Activated naive CD4-positive, alpha-beta T cell treated with anti-CD3 and anti-CD28 coated beads, Interleukin-2, amount 10 ng/mL, durations not matched to agents 7 days and 5 days (primary cell): ENCODE results near the gene NIT1.

Experiments
- CTCF ChIA-PET: fragments of 350-600 bp; sonication (Branson Sonifier 250); formaldehyde crosslinking; loops from one replicate; lab custom pipeline; 2021; ENCODE audit warnings: antibody characterized with exemption; lab: Charles Lee
- DNase-seq: peaks from one replicate; pipeline ENCODE4 v3.0.0-alpha.2; 2020
- H3K27ac Mint-ChIP-seq: one replicate; pipeline ENCODE4 v1.8.0; 2021; ENCODE audit warnings: mild to moderate bottlenecking, moderate library complexity, mixed read lengths
- H3K27me3 Mint-ChIP-seq: one replicate; pipeline ENCODE4 v1.8.0; 2021; ENCODE audit warnings: mild to moderate bottlenecking, mixed read lengths
- H3K36me3 Mint-ChIP-seq: one replicate; pipeline ENCODE4 v1.8.0; 2021; ENCODE audit warnings: mixed read lengths
- H3K4me1 Mint-ChIP-seq: one replicate; pipeline ENCODE4 v1.8.0; 2021; ENCODE audit warnings: mixed read lengths
- H3K4me3 Mint-ChIP-seq: one replicate; pipeline ENCODE4 v1.8.0; 2021; ENCODE audit warnings: mild to moderate bottlenecking, moderate library complexity, mixed read lengths
- H3K9me3 Mint-ChIP-seq: one replicate; pipeline ENCODE4 v1.8.0; 2021; ENCODE audit warnings: mixed read lengths

NIT1 gene

DNA sequence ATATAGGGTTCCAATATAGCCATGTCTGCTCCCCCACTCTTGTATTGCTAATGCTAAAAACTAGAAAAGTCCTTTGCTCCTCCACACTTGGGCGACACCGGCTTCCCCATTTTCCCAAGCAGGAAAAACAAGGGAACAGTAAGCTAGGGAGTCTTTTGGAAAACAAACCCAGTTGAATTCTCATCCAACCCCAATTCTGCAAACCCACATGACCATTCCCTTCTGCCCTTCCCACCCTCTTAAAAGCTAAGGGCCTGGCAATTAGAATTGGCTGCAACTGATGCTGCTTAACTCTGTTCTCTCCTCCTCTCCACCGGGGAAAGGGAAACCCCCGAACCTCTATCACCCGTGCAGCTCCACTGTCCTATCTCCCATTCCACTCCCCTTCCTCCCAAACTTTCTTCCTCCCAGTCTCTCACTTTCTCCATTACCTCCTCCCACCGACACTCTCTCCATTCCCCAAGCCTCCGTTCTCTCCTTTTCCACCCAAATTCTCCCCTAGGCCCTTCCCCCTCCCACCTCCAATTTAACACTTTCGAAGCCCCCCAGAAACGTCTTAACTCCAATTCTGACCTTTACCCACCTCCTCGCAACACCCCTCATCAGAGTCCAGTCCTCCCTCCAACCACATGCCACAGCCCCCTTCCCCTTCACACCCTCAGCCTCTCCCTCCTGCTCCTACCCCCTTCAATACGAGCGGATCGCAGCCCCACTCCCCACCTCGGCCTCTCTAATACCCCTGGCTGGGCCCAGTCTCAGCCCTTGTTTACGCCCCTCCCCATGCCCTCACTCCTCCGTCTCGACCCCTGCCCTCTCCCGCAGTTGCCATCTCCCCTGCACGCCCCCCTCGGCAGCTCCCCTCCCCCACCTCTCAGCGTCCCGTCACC is 13.9 kb downstream of the NIT1 start:
- Mint-ChIP-seq H3K4me3 (no peak overlapping the region), H3K27ac (peak overlapping the region; percentile 86), H3K4me1 (peaks cover 59% of the 10 kb centered on the region), H3K27me3 (no peaks in the 10 kb centered on the region), H3K36me3 (peaks cover 37% of the 10 kb centered on the region), H3K9me3 (no peaks in the 10 kb centered on the region)
- no peak for DNase-seq
- CTCF ChIA-PET = interaction anchor here (0.8 to 1.4 kb wide), 5 partner anchors 14 to 134 kb away, joined by 3 to 4 read pairs (median 4); partner anchors contain the start of genes ARHGAP30, NIT1 and PFDN2

DNA sequence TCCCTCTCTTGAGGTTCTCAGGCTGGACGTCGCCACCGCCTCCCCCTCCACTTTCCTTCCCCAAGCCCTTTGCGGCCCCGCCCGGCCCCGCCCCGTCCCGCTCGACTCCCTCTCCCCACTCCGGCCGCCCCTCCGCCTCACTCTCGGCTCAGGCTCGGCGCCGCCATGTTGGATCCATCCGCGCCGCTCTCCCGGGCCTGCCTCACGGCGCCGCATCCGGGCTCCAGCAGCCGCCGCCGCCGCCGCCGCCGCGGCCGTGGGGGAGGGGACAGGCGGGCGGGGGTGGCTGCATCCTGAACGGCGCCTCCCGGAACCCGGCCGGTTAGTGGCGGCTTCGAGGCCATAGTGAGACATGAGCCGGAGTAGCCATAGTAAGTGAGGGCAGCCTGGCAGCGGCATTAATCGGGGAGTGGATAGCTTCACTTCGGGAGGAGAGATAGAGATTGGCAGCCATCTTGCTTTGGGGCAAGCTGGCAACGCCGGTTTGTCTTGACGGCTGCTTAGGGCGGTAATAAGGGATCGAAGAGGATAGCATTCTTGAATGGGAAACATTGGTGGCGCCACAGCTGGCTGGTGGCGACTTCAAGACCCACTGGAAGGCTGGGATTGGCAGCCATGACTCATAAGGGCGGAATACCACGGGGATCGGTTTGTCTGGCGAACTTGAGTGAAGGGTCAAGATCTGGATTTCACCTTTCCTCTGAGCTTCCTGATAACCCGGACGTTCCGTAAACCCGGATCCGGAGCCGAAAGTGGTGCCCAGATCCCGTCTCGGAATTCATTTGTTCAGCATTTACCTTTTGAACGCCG is 14.7 kb downstream of the NIT1 start, which contains the start of gene DEDD:
DEDD (minus strand) TSS at position 258 of the 810 bp plus-strand sequence. CDS start 8,205 bp downstream, outside the sequence.
- CTCF ChIA-PET = interaction anchor here (0.7 to 1.6 kb wide), 9 partner anchors 14 to 137 kb away, joined by 3 to 4 read pairs (median 3); partner anchors contain the start of genes ARHGAP30, NIT1 and PFDN2
- peaks cover 51% of the 10 kb centered on the region for H3K4me1 Mint-ChIP-seq
- H3K27me3 Mint-ChIP-seq = no peaks in the 10 kb centered on the region
- DNase-seq = peak; percentile 94
- no peak within 1 kb of the TSS for H3K4me3 Mint-ChIP-seq
- peaks cover 29% of the 10 kb centered on the region for H3K36me3 Mint-ChIP-seq
- H3K9me3 Mint-ChIP-seq = no peaks in the 10 kb centered on the region
- peak within 1 kb of the TSS; percentile 86 for H3K27ac Mint-ChIP-seq

DNA sequence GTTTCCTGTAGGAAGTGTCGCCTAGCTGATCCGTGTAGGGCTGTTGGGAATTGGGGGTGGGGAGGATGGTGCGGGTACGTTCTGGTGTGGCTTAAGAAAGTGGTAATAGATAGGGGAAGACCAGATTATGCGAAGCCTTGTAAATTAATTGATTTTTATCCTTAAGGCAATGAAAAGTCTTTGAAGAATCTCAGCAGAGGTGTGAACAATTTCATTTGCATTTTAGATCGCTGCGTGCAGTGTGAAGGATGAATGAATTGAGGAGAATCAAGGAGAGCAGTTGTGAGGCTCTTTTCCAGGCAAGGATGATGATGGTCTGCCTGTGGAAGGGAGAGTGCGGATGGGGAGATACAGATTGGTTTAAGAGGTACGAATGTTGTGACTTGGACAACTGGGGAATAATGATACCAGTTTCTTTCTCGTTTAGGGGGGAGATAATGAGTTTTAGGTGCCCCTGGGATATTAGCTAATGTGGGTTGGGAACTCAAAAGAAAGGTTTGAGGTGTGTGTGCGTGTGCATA is 15.4 kb downstream of the NIT1 start:
- H3K4me1 Mint-ChIP-seq = peaks cover 45% of the 10 kb centered on the region
- DNase-seq = no peak
- H3K27me3 Mint-ChIP-seq = no peaks in the 10 kb centered on the region
- H3K9me3 Mint-ChIP-seq = no peaks in the 10 kb centered on the region
- no peak overlapping the region for H3K4me3 Mint-ChIP-seq
- peaks cover 22% of the 10 kb centered on the region for H3K36me3 Mint-ChIP-seq
- CTCF ChIA-PET = interaction anchor here (0.7 to 1.6 kb wide), 7 partner anchors 14 to 138 kb away, joined by 3 to 4 read pairs (median 3); partner anchors contain the start of genes ARHGAP30, NIT1 and PFDN2
- no peak overlapping the region for H3K27ac Mint-ChIP-seq

DNA sequence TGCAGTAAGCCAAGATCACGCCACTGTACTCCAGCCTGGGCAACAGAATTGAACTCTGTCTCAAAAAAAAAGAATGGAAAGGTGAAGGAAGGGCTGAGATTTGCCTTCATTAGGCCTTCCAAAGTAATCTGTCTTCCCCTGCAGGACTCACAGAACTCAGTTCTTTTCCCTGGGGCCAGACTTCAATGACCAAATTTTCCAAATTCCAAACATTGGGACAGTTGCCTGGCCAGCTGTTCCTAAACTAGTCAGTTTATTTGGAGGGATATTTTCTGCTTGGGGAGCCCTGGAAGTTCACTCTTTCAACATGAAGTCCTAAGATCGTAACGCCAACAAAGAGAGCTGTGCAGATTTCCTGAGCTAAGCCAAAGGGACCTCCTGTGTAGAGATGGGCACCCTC is 20.0 kb downstream of the NIT1 start:
- Mint-ChIP-seq H3K27ac (no peak overlapping the region), H3K9me3 (no peaks in the 10 kb centered on the region), H3K4me3 (no peak overlapping the region), H3K36me3 (peaks cover 3% of the 10 kb centered on the region), H3K4me1 (peaks cover 10% of the 10 kb centered on the region), H3K27me3 (no peaks in the 10 kb centered on the region)
- CTCF ChIA-PET = interaction anchor here (0.9 to 3.7 kb wide), 7 partner anchors 20 to 140 kb away, joined by 3 to 12 read pairs (median 4); partner anchors contain the start of genes F11R, NIT1, PFDN2 and USF1
- no peak for DNase-seq

DNA sequence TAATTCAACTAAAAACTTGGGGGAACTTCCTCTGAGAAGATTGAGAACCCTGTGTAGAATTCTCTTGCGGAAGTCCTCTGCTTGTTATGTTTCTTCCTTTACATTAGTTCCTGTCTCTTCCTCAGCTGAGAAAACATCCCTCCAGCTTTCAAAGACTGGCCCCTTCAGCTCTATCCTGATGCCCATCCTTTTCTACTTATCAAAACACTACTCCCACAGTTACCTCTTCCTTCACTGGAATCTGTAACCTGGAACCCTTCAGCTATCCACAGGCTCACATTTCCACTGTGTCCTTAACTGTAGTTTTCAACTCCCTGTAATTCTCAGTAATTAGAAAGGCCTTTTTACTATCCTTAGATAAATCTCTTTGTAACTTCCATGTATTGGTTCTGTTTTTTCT is 20.5 kb downstream of the NIT1 start:
- CTCF ChIA-PET = interaction anchor here (0.9 to 3.7 kb wide), 8 partner anchors 11 to 141 kb away, joined by 3 to 12 read pairs (median 4); partner anchors contain the start of genes F11R, NIT1, PFDN2 and USF1
- Mint-ChIP-seq H3K27me3 (no peaks in the 10 kb centered on the region), H3K9me3 (no peaks in the 10 kb centered on the region)

DNA sequence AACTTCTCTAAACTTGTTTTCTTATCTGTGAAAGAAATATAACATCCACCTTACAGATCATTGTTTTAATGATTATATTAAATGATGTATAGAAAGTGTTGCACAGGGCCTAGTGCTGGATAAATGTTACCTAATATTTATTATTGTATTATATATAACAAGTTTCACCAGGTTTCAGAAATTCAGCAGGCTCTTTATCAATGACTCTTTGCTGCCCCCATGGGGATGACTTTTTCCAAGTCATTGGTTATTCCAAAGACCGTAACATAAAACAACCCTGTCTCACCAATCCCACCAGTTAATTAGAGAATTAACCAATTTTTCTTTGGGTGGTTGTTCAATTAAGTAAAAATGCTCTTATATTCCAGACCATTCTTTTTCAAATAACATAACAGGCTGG is 21.9 kb downstream of the NIT1 start:
- CTCF ChIA-PET = interaction anchor here (0.6 to 2.8 kb wide), 12 partner anchors 9 to 142 kb away, joined by 3 to 12 read pairs (median 4); no protein-coding TSS in a partner anchor
- Mint-ChIP-seq H3K27me3 (no peaks in the 10 kb centered on the region), H3K36me3 (peaks cover 3% of the 10 kb centered on the region), H3K4me1 (peaks cover 10% of the 10 kb centered on the region), H3K27ac (no peak overlapping the region), H3K4me3 (no peak overlapping the region), H3K9me3 (no peaks in the 10 kb centered on the region)
- peak; percentile 63 for DNase-seq

More for the DNA sequence above, 20.5 kb downstream of the NIT1 start:
- DNase-seq = no peak
- Mint-ChIP-seq H3K36me3 (peaks cover 3% of the 10 kb centered on the region), H3K27ac (peak overlapping the region; percentile 10), H3K4me1 (peaks cover 10% of the 10 kb centered on the region), H3K4me3 (no peak overlapping the region)

DNA sequence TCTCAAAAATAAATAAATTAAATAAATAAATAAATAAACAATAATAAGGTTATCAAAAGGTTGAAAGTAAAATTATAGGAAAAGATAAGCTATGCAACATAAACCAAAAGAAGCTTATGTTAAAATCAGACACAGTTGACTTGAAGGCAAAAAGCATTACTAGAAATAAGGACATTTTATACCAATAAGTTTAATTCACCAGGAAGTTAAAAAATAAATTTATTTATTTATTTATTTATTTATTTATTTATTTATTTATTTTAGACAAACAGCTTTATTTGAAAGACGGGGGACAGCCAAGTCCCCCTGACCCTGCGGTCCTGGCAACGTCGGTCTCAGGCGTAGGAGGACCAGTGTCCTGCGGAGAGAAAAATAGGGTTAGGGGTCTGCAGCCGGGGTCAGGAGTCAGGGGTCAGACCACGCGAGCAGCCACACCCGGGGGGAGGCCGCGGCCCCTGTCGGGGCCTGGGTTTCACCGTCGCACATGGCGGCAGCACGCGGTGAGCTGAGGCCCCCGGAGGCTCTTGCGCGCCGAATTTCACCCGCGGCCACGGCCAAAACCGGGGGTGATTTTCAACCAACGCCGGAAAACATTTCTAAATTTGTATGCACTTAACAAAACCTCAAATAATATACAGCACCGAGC is 23.0 kb downstream of the NIT1 start:
- Mint-ChIP-seq H3K9me3 (no peaks in the 10 kb centered on the region), H3K27me3 (no peaks in the 10 kb centered on the region)

DNA sequence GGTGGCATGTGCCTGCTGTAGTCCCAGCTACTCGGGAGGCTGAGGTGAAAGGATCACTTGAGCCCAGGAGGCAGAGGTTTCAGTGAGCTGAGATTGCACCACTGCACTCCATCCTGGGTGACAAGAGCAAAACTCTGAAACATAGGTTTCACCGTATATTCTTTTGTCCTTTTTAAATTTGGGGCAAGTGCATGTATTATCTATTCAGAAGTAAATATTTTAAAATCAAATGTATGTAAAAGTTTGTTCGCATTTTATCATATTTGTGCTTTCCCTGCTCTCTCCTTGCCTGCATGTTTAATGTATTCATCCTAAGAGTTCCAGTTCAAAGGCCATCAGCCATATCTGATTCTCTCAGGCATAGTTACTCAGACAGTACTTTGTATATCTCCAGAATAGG is 27.9 kb downstream of the NIT1 start:
- Mint-ChIP-seq H3K4me1 (no peaks in the 10 kb centered on the region), H3K36me3 (no peaks in the 10 kb centered on the region), H3K27me3 (no peaks in the 10 kb centered on the region), H3K9me3 (no peaks in the 10 kb centered on the region), H3K27ac (no peak overlapping the region), H3K4me3 (no peak overlapping the region)
- no peak for DNase-seq
- CTCF ChIA-PET = no interaction called here

More for the DNA sequence above, 23.0 kb downstream of the NIT1 start:
- Mint-ChIP-seq H3K4me3 (no peak overlapping the region), H3K4me1 (peaks cover 5% of the 10 kb centered on the region), H3K27ac (no peak overlapping the region), H3K36me3 (no peaks in the 10 kb centered on the region)
- CTCF ChIA-PET = interaction anchor here (0.7 to 2.2 kb wide), 14 partner anchors 13 to 240 kb away, joined by 3 to 9 read pairs (median 4); partner anchors contain the start of gene ARHGAP30
- DNase-seq = no peak

DNA sequence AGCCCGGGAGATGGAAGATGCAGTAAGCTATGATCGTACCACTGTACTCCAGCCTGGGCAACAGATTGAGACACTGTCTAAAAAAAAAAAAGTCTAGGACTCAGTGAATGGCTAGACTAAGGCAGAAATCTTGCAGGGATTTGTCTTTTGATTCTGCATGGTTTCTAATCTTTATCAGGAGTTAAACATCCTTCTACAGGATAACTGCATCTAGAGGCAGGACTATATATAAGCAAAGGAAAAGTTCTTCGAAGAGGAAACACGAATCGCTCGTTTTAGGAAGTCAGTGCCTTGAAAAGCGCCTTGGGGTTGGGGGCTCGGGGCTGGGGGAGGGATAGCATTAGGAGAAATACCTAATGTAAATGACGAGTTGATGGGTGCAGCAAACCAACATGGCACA is 35.3 kb downstream of the NIT1 start:
- Mint-ChIP-seq H3K4me1 (peaks cover 30% of the 10 kb centered on the region), H3K27ac (peak overlapping the region; percentile 99), H3K27me3 (no peaks in the 10 kb centered on the region), H3K4me3 (peak overlapping the region; percentile 90), H3K9me3 (no peaks in the 10 kb centered on the region), H3K36me3 (peaks cover 22% of the 10 kb centered on the region)
- CTCF ChIA-PET = interaction anchor here (0.6 to 2.5 kb wide), 3 partner anchors 13 to 82 kb away, joined by 4 to 7 read pairs (median 4); partner anchors contain the start of gene PPOX
- DNase-seq = no peak

DNA sequence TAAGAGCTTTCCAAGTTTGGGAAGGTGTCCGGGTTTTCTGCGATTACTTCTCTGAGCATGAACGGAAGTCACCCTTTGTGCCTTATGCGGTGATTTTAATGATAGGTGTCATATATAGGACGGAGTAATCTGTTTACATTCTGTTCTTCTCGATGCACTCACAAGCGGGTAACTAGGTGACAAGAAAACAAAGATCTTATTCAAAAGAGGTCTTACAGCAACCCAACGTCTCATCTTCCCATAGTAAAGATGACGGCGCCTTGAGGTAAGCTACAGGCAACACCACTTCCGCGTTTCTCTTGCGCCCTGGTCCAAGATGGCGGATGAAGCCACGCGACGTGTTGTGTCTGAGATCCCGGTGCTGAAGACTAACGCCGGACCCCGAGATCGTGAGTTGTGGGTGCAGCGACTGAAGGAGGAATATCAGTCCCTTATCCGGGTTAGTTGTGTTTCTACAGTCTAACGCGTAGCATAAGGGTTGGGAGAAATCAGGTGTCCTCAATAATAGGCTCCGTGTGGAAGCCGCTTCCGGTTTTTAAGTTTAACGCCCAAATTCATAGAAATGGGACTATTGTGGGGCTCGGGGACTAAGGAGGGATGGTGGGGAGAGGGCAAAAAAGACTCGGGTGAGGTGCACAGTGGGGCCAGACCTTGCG is 35.9 kb downstream of the NIT1 start, which contains the start of gene UFC1:
UFC1 (plus strand) TSS at position 297 of the 656 bp plus-strand sequence; CDS start at position 317, 20 bp downstream.
- H3K4me1 Mint-ChIP-seq = peaks cover 36% of the 10 kb centered on the region
- H3K27me3 Mint-ChIP-seq = no peaks in the 10 kb centered on the region
- CTCF ChIA-PET = interaction anchor here (0.6 to 2.5 kb wide), 4 partner anchors 10 to 83 kb away, joined by 3 to 7 read pairs (median 4); partner anchors contain the start of gene PPOX
- peaks cover 28% of the 10 kb centered on the region for H3K36me3 Mint-ChIP-seq
- peak within 1 kb of the TSS; percentile 99 for H3K27ac Mint-ChIP-seq
- peak; percentile 90 for DNase-seq
- peak within 1 kb of the TSS; percentile 90 for H3K4me3 Mint-ChIP-seq
- no peaks in the 10 kb centered on the region for H3K9me3 Mint-ChIP-seq

DNA sequence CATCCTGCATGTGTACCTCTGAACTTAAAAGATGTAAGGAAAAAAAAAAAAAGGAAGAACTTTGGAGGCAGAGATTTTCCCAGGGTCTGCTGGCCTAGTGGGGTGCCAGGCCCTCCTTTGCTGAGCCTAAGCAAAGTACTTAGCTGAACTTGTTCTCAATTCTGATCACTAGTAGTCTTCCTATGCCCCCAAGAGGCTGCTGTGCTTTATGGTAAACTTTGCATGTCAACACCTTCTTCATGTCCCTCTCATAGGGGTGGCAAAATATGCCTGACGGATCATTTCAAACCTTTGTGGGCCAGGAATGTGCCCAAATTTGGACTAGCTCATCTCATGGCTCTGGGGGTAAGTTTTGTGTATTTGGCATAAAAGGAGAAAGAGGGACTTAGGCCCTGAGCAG is 40.0 kb downstream of the NIT1 start:
- Mint-ChIP-seq H3K4me1 (peaks cover 59% of the 10 kb centered on the region), H3K4me3 (peak overlapping the region; percentile 89), H3K9me3 (no peaks in the 10 kb centered on the region), H3K36me3 (peaks cover 50% of the 10 kb centered on the region), H3K27me3 (no peaks in the 10 kb centered on the region), H3K27ac (no peak overlapping the region)
- CTCF ChIA-PET = interaction anchor here (1.3 to 3.7 kb wide), 7 partner anchors 8 to 224 kb away, joined by 3 to 24 read pairs (median 4); partner anchors contain the start of gene PPOX
- DNase-seq = no peak

DNA sequence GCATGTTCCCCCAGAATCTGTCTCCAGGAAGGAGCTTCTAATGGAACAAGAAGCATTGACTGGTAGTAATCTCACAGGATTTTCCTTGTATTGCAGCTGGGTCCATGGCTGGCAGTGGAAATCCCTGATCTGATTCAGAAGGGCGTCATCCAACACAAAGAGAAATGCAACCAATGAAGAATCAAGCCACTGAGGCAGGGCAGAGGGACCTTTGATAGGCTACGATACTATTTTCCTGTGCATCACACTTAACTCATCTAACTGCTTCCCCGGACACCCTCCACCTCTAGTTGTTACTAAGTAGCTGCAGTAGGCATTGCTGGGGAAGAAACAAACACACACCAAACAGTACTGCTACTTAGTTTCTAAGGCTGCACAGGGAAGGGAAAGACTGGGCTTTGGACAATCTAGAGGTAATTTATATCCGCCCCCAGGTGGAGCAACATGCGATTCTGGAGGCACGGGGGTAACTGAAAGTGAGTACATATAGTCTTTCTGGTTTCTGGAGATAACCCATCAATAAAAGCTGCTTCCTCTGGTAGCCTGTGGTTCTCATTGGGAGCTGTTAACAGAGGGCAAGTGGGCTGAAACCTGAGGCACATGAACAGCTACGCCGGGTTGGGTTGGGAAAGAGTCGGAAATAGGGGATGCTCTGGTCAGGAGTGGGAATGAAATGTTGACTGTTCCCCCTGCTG is 40.6 kb downstream of the NIT1 start:
- CTCF ChIA-PET = interaction anchor here (1.3 to 1.9 kb wide), 6 partner anchors 8 to 223 kb away, joined by 3 to 6 read pairs (median 4); no protein-coding TSS in a partner anchor

More for the DNA sequence above, 40.6 kb downstream of the NIT1 start:
- no peaks in the 10 kb centered on the region for H3K9me3 Mint-ChIP-seq
- peak overlapping the region; percentile 89 for H3K4me3 Mint-ChIP-seq
- H3K27me3 Mint-ChIP-seq = no peaks in the 10 kb centered on the region
- peaks cover 57% of the 10 kb centered on the region for H3K4me1 Mint-ChIP-seq
- DNase-seq = no peak
- H3K27ac Mint-ChIP-seq = peak overlapping the region; percentile 85
- peaks cover 55% of the 10 kb centered on the region for H3K36me3 Mint-ChIP-seq
